Islet precursor cell (in vitro differentiated cells): ENCODE results near the gene RTBDN.
A peak's percentile ranks its signal among the peaks of the same experiment; 100 is the strongest.

ENCODE experiments used
- DNase-seq: peaks from one replicate; pipeline ENCODE4 v3.0.0-alpha.2; 2018

Gene RTBDN

DNA sequence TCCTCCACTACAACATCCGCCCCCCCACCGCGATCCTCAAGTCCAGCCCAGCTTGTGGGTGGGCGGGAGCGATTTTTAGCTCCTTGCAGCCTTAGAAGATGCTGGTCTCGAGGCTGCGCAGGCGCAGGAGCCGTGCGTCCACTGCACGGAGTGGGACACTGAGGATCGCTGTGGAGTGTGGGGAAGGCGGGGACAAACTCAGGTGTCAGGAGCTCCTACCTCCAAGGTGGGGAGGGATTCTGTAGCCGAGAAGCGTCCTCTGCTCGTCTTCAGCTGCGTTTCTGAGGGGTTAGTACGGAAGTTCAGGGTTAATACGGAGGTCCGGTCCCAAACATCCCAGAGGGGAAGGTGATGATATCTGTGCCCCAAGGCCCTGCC lies at the start of gene RTBDN:
Gene RTBDN, minus strand, starts transcription at position 14 of the 378 bp plus-strand sequence. CDS start 4,600 bp downstream, outside the sequence.
- DNase-seq, result peak; percentile 66

- no peak for DNase-seq
Observed at GRCh38 chr19:12882589-12882988, 48.2 kb upstream of the RTBDN start.

DNA sequence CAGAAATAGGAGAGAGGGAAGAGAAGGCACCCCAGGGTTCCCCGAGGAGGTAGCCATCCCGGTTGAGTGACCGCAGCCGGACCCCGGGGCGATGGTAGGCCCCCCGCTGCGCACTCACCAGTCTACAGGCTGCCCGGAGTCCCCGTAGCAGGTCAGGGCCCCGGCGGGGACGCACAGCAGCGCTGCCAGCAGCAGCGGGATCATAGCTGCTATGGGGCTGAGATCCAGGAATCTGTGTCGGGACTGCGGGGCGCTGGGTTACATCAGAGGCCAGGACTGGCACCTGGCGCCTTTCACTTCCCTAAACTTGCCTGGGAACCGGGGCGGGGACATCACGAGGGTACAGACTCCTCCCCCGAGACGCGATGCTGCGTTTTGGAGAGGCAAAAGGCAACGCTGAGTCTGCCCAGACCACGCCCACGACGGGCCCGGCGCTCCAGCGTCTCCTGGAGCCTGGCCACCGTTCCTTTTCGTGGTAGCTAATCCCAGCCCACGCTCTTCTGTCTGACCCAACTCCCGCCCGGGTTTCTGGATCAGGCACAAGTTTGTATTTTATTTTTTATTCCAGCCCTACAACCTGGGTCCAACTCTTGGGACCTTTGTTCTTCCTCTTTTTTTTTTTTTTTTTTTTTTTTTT lies 46.9 kb upstream of the RTBDN start, which contains the start of gene DNASE2:
Gene DNASE2, minus strand, starts transcription at position 278 of the 637 bp plus-strand sequence. Its CDS starts 74 bp downstream, at position 204.
- peak; percentile 97 for DNase-seq

GRCh38 chr19:12880551-12881171 lies 46.3 kb upstream of the RTBDN start:
- DNase-seq, result peak; percentile 73

- no peak for DNase-seq
Observed at GRCh38 chr19:12875086-12875485, 40.7 kb upstream of the RTBDN start.

DNA sequence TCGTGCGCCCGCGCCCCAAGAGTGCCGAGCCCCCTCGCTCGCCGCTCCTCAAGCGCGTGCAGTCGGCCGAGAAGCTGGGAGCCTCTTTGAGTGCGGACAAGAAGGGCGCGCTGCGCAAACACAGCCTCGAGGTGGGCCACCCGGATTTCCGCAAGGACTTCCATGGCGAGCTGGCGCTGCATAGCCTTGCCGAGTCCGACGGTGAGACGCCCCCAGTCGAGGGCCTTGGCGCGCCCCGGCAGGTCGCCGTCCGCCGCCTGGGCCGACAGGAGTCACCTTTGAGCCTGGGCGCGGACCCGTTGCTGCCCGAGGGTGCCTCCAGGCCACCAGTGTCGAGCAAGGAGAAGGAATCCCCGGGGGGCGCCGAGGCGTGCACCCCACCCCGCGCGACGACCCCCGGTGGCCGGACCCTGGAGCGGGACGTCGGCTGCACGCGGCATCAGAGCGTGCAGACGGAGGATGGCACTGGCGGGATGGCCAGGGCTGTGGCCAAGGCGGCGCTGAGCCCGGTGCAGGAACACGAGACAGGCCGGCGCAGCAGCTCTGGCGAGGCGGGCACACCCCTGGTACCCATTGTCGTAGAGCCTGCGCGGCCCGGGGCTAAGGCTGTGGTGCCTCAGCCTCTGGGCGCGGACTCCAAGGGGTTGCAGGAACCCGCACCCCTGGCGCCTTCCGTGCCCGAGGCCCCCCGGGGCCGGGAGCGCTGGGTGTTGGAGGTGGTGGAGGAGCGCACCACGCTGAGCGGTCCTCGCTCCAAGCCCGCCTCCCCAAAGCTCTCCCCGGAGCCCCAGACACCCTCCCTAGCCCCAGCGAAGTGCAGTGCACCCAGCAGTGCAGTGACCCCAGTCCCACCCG lies 39.7 kb upstream of the RTBDN start:
- DNase-seq, result no peak

- DNase-seq, result peak; percentile 56
Observed at GRCh38 chr19:12872941-12873890, 38.8 kb upstream of the RTBDN start.

DNA sequence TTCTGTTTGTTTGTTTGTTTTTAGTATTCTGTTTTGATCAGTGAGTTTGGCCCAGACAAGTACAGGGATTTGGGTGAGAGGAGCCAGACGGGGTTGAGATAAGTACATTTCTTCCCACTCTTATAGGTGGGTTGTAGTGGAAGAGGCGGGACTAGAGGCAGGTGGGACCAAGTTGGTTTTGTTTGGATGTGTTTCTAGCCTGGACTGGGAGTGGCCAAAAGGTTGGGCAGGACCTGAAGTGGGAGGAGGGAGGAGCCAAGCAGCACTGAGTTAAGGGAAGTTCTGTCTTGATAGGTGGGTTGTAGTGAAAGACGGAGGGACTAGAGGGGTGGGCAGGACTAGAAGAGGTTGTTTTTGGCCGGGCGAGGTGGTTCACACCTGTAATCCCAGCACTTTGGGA lies 37.9 kb upstream of the RTBDN start:
- no peak for DNase-seq

DNA sequence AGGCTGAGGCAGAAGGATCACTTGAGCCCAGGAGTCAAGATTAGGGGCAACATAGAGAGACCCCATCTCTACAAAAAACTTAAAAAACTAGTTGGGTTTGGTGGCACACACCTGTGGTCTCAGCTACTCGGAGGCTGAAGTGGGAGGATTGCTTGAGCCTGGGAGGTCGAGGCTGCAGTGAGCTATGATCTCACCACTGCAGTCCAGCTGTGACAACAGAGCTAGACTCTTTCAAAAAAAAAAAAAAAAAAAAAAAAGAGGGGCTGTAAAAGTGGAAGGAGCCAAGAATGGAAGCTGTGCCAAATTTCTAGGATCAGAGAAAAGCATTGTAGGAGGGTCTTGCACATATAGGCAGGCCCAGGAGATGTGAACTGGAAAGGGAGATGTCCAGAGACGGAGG lies 37.3 kb upstream of the RTBDN start:
- DNase-seq, result no peak

GRCh38 chr19:12868540-12869112 lies 34.2 kb upstream of the RTBDN start:
- peak; percentile 52 for DNase-seq

DNA sequence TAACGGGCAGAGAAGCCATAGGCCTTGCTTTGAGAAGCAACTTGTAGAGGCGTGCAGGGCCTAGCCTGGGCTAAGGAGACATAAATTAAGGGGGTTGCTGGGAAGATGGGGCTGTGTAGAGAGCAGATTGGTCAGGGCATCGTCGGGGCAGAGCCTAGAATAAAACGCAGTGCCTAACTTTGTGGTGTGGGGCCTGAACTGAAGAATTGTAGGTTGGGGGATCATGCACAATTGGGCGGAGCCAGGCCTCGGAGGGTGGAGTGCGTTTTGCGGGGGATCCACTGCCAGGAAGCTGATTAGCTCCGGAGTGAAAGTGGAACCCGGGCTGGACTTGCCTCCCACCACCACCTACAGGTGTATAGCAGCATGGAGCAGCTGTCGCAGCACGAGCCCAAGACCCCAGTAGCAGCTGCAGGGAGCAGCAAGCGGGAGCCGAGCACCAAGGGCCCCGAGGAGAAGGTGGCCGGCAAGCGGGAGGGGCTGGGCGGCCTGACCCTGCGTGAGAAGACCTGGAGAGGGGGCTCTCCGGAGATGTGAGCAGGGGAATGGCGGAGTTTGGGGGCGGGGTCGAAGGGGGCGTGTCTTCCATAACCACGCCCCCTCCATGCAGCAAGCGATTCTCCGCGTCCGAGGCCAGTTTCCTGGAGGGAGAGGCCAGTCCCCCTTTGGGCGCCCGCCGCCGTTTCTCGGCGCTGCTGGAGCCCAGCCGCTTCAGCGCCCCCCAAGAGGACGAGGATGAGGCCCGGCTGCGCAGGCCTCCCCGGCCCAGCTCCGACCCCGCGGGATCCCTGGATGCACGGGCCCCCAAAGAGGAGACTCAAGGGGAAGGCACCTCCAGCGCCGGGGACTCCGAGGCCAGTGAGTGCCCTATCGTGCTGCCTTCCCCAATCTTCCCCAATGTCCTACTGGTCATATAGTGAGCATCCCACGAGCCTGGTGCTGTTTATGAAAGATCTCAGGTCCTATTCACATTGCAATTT lies 33.0 kb upstream of the RTBDN start:
- DNase-seq, result peak; percentile 93

- no peak for DNase-seq
Observed at GRCh38 chr19:12866416-12867119, 32.2 kb upstream of the RTBDN start.

DNA sequence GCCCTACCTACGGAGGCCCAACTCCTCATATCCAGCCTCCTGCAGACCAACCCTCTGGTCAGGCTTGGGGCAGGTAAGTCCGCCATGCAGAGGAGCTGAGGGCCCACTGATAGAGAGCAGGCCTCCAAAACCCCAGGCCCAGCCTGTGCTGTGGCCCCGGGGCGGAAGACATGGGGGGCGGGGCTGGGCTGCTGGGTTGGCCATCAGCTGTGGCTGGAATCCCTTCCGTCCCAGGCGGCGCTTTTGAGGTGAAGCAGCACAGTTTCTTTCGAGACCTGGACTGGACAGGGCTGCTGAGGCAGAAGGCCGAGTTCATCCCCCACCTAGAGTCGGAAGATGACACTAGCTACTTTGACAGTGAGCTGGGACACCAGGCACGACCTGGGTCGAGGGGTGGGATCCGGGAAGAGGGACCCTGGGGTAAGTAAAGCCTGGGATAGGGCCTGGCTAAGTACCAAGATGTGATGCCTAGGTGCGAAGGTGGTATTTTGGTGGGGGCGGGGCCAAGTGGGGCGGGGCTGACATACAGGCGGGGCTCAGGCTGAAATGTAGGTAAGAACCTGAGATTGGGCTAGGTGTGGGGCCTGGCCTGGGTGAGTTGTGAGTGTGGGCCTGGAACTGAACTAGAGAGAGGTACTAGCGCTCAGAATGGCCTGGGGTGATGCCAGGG lies 31.5 kb upstream of the RTBDN start:
- peak; percentile 78 for DNase-seq

DNA sequence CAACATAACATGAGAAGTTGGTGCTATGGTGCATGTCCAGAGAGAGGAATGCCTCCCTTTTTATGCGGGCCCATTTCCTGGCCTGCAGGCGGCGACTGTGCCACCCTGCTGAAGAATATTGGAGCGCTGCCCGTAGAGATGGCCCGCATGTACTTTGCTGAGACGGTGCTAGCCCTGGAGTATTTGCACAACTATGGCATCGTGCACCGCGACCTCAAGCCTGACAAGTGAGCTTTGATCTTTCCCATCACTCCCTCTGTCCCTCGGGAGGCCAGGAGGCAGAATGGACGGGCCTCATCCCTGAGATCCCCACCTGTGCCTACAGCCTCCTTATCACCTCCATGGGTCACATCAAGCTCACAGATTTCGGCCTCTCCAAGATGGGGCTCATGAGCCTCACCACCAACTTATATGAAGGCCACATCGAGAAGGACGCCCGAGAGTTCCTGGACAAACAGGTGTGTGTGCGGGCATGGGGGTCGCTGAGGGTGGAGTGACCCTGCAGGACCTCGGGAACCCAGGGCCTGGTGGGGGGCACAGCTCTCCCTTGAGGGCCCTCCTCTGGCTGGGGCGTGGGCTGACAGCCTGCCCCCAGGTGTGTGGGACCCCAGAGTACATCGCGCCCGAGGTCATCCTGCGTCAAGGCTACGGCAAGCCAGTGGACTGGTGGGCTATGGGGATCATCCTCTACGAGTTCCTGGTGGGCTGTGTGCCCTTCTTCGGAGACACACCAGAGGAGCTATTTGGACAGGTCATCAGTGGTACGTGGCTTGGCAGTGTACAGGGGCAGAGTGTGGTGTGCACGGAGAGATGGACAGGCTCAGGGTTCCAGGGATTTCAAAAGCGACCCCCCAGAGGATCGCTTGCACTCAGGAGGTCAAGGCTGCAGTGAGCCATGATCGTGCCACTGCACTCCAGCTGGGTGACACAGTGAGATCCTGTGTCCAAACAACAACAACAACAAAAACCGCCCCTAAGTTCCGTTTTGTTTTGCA lies 30.6 kb upstream of the RTBDN start:
- DNase-seq, result peak; percentile 45

DNA sequence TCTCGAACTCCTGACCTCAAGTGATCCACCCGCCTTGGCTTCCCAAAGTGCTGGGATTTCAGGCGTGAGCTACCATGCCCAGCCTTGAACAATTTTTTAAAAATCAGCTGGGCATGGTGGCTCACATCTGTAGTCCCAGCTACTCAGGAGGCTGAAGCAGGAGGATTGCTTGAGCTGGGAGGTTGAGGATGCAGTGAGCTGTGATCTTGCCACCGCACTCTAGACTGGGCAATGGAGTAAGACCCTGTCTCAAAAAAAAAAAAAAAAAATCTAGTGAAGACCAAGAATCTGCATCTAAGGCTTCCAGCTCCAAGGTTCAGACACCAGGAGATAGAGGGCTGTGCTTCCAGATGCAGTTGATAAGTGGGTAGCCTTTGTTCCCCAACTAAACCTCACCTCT lies 29.8 kb upstream of the RTBDN start:
- DNase-seq, result no peak

DNA sequence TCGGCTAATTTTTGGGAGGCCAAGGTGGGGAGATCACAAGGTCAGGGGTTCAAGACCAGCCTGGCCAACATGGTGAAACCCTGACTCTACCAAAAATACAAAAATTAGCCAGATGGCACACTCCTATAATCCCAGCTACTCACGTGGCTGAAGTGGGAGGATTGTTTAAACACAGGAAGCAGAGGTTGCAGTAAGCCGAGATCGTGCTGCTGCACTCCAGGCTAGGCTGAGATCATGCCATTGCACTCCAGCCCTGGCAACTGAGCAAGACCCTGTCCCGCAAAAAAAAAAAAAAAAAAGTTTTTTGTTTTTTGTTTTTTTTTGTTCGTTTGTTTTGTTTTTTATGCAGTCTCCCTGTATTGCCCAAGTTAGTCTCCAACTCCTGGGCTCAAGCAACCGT lies 25.2 kb upstream of the RTBDN start:
- DNase-seq, result no peak

DNA sequence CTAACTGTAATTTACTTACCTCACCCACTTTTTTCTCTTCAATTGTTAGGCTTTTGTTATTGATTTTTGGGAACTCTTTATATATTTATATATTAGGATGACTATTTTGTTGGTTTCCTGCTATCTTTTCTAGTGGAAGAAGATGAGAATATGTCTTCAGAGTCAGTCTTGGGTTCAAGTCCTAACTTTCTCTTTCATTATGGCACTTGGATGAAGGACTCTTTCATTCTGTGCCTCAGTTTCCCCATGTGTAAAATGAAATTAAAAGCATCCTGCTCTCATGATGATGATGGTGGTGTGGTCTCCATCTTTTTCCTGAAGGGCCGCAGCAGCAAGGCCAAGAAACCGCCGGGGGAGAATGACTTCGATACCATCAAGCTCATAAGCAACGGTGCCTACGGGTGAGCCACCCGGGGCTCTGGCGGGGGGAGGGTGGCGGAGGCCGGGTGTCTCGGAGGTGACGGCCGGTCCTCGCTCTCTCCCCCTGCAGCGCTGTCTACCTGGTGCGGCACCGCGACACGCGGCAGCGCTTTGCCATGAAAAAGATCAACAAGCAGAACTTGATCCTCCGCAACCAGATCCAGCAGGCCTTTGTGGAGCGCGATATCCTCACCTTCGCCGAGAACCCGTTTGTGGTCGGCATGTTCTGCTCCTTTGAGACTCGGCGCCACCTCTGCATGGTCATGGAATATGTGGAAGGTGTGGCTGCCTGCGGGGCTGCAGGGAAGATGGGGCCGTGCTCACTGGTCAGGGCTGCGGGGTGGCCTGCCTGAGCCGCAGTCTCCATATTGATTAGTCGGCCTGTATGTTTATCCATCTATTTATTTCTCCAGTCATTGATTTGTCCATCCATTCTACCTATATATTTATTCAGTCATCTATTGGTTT lies 23.9 kb upstream of the RTBDN start:
- DNase-seq, result no peak
